H9 (cell line): ENCODE measurements around the gene NECAB3. TPM values are rescaled to one million over a fixed set of nuclear protein-coding genes. Genes with fewer than 3 reads are reported as not detected.

Experiments
- DNase-seq: peaks from one replicate; pipeline ENCODE4 v3.0.0-alpha.2; 2017
- H2AFZ ChIP-seq: one replicate; pipeline ENCODE4 v1.6.1; 2013; ENCODE audit warnings: mild to moderate bottlenecking, low read length, control low read depth, moderate library complexity
- H2AK5ac ChIP-seq: 2 replicates; pipeline ENCODE4 v1.6.1; 2013; ENCODE audit warnings: low read length, control low read depth, mixed read lengths; ENCODE audit not compliant: insufficient read length
- H2BK120ac ChIP-seq: one replicate; pipeline ENCODE4 v1.6.1; 2013; ENCODE audit warnings: low read depth, mild to moderate bottlenecking, low read length, control low read depth, inconsistent platforms; ENCODE audit not compliant: poor library complexity, severe bottlenecking
- H2BK12ac ChIP-seq: 2 replicates; pipeline ENCODE4 v1.6.1; 2013; ENCODE audit warnings: low read length, control low read depth, mixed read lengths, low read depth; ENCODE audit not compliant: insufficient read length
- H2BK15ac ChIP-seq: 2 replicates; pipeline ENCODE4 v1.6.1; 2013; ENCODE audit warnings: low read depth, low read length, control low read depth
- H2BK20ac ChIP-seq: one replicate; pipeline ENCODE4 v1.6.1; 2013; ENCODE audit warnings: low read depth, mild to moderate bottlenecking, low read length, control low read depth, inconsistent platforms; ENCODE audit not compliant: poor library complexity, severe bottlenecking
- H2BK5ac ChIP-seq: 2 replicates; pipeline ENCODE4 v1.6.1; 2013; ENCODE audit warnings: low read length, control low read depth, mixed read lengths; ENCODE audit not compliant: insufficient read length
- H3K14ac ChIP-seq: 2 replicates; pipeline ENCODE4 v1.6.1; 2013; ENCODE audit warnings: low read length, control low read depth; ENCODE audit not compliant: insufficient read depth
- H3K18ac ChIP-seq: 2 replicates; pipeline ENCODE4 v1.6.1; 2013; ENCODE audit warnings: low read depth, mild to moderate bottlenecking, mixed read lengths, low read length, control low read depth; ENCODE audit not compliant: insufficient read length
- H3K23ac ChIP-seq: 2 replicates; pipeline ENCODE4 v1.6.1; 2013; ENCODE audit warnings: low read length, control low read depth, mixed read lengths, low read depth; ENCODE audit not compliant: insufficient read length
- H3K23me2 ChIP-seq: 2 replicates; pipeline ENCODE4 v1.6.1; 2013; ENCODE audit warnings: low read depth, mild to moderate bottlenecking, mixed read lengths, low read length, control low read depth; ENCODE audit not compliant: insufficient read length, poor library complexity, severe bottlenecking
- H3K27ac ChIP-seq: 2 replicates; pipeline ENCODE4 v1.5.1; 2013; ENCODE audit warnings: low read length, control low read depth, mixed read lengths, low read depth; ENCODE audit not compliant: insufficient read length
- H3K27me3 ChIP-seq: 2 replicates; pipeline ENCODE4 v1.6.1; 2013; ENCODE audit warnings: low read length, control low read depth, inconsistent platforms; ENCODE audit not compliant: insufficient read depth
- H3K4ac ChIP-seq: 2 replicates; pipeline ENCODE4 v1.6.1; 2013; ENCODE audit warnings: low read depth, mild to moderate bottlenecking, control low read depth, inconsistent platforms, low read length, moderate library complexity
- H3K4me1 ChIP-seq: 2 replicates; pipeline ENCODE4 v1.6.1; 2013; ENCODE audit warnings: low read length, control low read depth, inconsistent platforms; ENCODE audit not compliant: insufficient read depth
- H3K4me2 ChIP-seq: 2 replicates; pipeline ENCODE4 v1.6.1; 2013; ENCODE audit warnings: low read length, control low read depth, mixed read lengths; ENCODE audit not compliant: insufficient read length, insufficient read depth
- H3K56ac ChIP-seq: 2 replicates; pipeline ENCODE4 v1.6.1; 2013; ENCODE audit warnings: low read depth, mild to moderate bottlenecking, mixed read lengths, low read length, control low read depth; ENCODE audit not compliant: insufficient read length
- H3K79me1 ChIP-seq: 2 replicates; pipeline ENCODE4 v1.6.1; 2013; ENCODE audit warnings: low read depth, mild to moderate bottlenecking, moderate library complexity, low read length, control low read depth, inconsistent platforms; ENCODE audit not compliant: insufficient read depth, poor library complexity, severe bottlenecking
- H3K79me2 ChIP-seq: 2 replicates; pipeline ENCODE4 v1.6.1; 2013; ENCODE audit warnings: low read length, control low read depth, inconsistent platforms; ENCODE audit not compliant: insufficient read depth
- H3K9ac ChIP-seq: 2 replicates; pipeline ENCODE4 v1.6.1; 2013; ENCODE audit warnings: low read length, control low read depth, mixed read lengths; ENCODE audit not compliant: insufficient read length; ENCODE audit errors: extremely low read depth
- H3K9me3 ChIP-seq: one replicate; pipeline ENCODE4 v1.6.1; 2013; ENCODE audit warnings: low read depth, low read length, inconsistent platforms; ENCODE audit not compliant: control insufficient read depth
- H3T11ph ChIP-seq: one replicate; pipeline ENCODE4 v1.6.1; 2013; ENCODE audit warnings: mild to moderate bottlenecking, low read length, control low read depth, inconsistent platforms
- H4K20me1 ChIP-seq: one replicate; pipeline ENCODE4 v1.6.1; 2013; ENCODE audit not compliant: control insufficient read depth, insufficient read length, insufficient read depth
- H4K5ac ChIP-seq: 2 replicates; pipeline ENCODE4 v1.6.1; 2013; ENCODE audit warnings: low read depth, mild to moderate bottlenecking, mixed read lengths, low read length, control low read depth; ENCODE audit not compliant: insufficient read length
- H4K8ac ChIP-seq: replicated peaks from 2 replicates; pipeline ENCODE4 v1.6.1; 2013; ENCODE audit warnings: low read length, control low read depth, mixed read lengths, low read depth; ENCODE audit not compliant: insufficient read length
- H4K91ac ChIP-seq: 2 replicates; pipeline ENCODE4 v1.6.1; 2013; ENCODE audit warnings: low read depth, mild to moderate bottlenecking, moderate library complexity, mixed read lengths, low read length, control low read depth; ENCODE audit not compliant: insufficient read length
- H3K27ac Mint-ChIP-seq, 3 experiments: 2 replicates in 2 of 3; 3 replicates in 1 of 3; pipeline ENCODE4 v1.8.0; 2020 to 2021; ENCODE audit warnings: mixed read lengths in 3 of 3, mild to moderate bottlenecking in 1 of 3, moderate library complexity in 1 of 3
- H3K27me3 Mint-ChIP-seq: 2 replicates; pipeline ENCODE4 v1.8.0; 2021; ENCODE audit warnings: low read depth, mild to moderate bottlenecking, moderate library complexity, mixed read lengths
- H3K36me3 Mint-ChIP-seq, 3 experiments: 2 replicates in 2 of 3; 3 replicates in 1 of 3; pipeline ENCODE4 v1.8.0; 2020 to 2021; ENCODE audit warnings: low read depth in 3 of 3, mixed read lengths in 3 of 3; ENCODE audit not compliant: insufficient read depth in 1 of 3
- H3K4me1 Mint-ChIP-seq, 2 experiments: 2 replicates each; pipeline ENCODE4 v1.8.0; 2020; ENCODE audit warnings: mixed read lengths in 2 of 2
- H3K4me3 Mint-ChIP-seq, 2 experiments: 2 replicates in 1 of 2; 3 replicates in 1 of 2; pipeline ENCODE4 v1.8.0; 2020 to 2021; ENCODE audit warnings: mild to moderate bottlenecking in 2 of 2, mixed read lengths in 2 of 2, moderate library complexity in 1 of 2
- H3K9me3 Mint-ChIP-seq, 2 experiments: 2 replicates in 1 of 2; 3 replicates in 1 of 2; pipeline ENCODE4 v1.8.0; 2020; ENCODE audit warnings: mild to moderate bottlenecking in 2 of 2, mixed read lengths in 2 of 2, moderate library complexity in 1 of 2
- CTCF ChIP-seq: fragments of 200-600 bp; sonication (generic); conservative IDR thresholded peaks from 3 replicates; pipeline ENCODE4 v1.8.0; 2021; ENCODE audit warnings: antibody characterized with exemption, mild to moderate bottlenecking
- WGBS: extraction: QIAGEN DNeasy Blood & Tissue Kit; methylation state at CpG from one replicate; pipeline ENCODE4 v1.1.7; 2013; ENCODE audit warnings: missing lambda C conversion rate, low lambda C conversion rate, mixed read lengths; ENCODE audit not compliant: insufficient read length; ENCODE audit errors: extremely low coverage; 5-methylcytosine and 5-hydroxymethylcytosine counted together
- total RNA-seq: library from RNA; stranded (reverse); gene quantifications from 2 replicates; pipeline ENCODE4 v1.2.1, GENCODE V29; 2021

The NECAB3 gene
- total RNA-seq, 1 experiment from 2014 or later, result 57.7 TPM

- no peak overlapping the region for H3K56ac ChIP-seq
- H2BK5ac ChIP-seq, result no peak overlapping the region
- H2BK120ac ChIP-seq, result no peak overlapping the region
- H2AK5ac ChIP-seq, result no peak overlapping the region
- H2AFZ ChIP-seq, result no peak overlapping the region
- H4K5ac ChIP-seq, result no peak overlapping the region
- H3T11ph ChIP-seq, result no peak overlapping the region
- H2BK20ac ChIP-seq, result no peak overlapping the region
- no peak overlapping the region for H3K14ac ChIP-seq
- DNase-seq, result no peak
- no peak overlapping the region for H3K23ac ChIP-seq
- no peak overlapping the region for H2BK15ac ChIP-seq
- no peak overlapping the region for H4K8ac ChIP-seq
- H3K4ac ChIP-seq, result no peak overlapping the region
- H2BK12ac ChIP-seq, result no peak overlapping the region
- Mint-ChIP-seq H3K9me3 (no peaks in the 10 kb centered on the region), H3K27ac (no peak overlapping the region), H3K27me3 (no peaks in the 10 kb centered on the region), H3K4me3 (no peak overlapping the region), H3K4me1 (no peaks in the 10 kb centered on the region), H3K36me3 (peaks cover 16 to 73% (median 43%) of the 10 kb centered on the region in 3 experiments; a peak in 6 of 7 replicates)
- no peaks in the 10 kb centered on the region for H3K9me3 ChIP-seq
- no peaks in the 10 kb centered on the region for H3K79me2 ChIP-seq
- no peak for TF ChIP-seq CTCF
- H3K23me2 ChIP-seq, result no peaks in the 10 kb centered on the region
- H3K79me1 ChIP-seq, result no peaks in the 10 kb centered on the region
- WGBS, result no CpG with 5 or more reads among the region's 10 CpGs
- no peak overlapping the region for H3K27ac ChIP-seq
- H3K27me3 ChIP-seq, result no peaks in the 10 kb centered on the region
- H3K4me2 ChIP-seq, result no peak overlapping the region
- H3K18ac ChIP-seq, result no peak overlapping the region
- H3K4me1 ChIP-seq, result no peaks in the 10 kb centered on the region
- no peak overlapping the region for H3K9ac ChIP-seq
- H4K91ac ChIP-seq, result no peak overlapping the region
- H4K20me1 ChIP-seq, result no peaks in the 10 kb centered on the region
Observed at GRCh38 chr20:33629533-33629932, 44.7 kb downstream of the NECAB3 start.
